ENCODE data around the gene SERINC4. TPM values are rescaled to one million over a fixed set of nuclear protein-coding genes. Genes with fewer than 3 reads are reported as not detected.
"Not testable (repeated sequence)": the region's sequence is repeated elsewhere in the genome, so short reads cannot be mapped to it uniquely, and the experiment has no call there.

SERINC4 gene
- not detected in 2 replicates for total RNA-seq (2014; rRNA removed; shearing (Covaris generic))

DNA sequence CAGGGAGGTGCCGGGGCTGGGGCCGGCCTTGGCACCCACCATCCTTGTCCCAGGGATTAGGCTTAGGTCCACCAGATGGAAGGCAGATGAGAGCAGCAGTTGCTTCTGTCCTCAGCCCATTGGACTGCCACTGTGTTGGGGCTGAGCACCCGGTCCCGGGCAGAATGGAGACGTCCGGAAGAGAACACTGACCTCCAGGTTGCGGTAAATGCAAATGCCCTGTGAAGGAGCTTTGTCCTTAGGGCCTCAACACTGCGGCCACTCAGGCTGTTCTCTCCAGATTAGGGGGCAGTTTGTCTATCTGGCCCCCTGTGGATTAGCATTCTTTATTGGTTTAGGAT is at the start of gene SERINC4:
SERINC4 (minus strand) TSS at position 276 of the 341 bp plus-strand sequence; CDS start at position 42, 234 bp downstream.
- DNase-seq (ENCODE audit: low read depth) = no peak

- DNase-seq (ENCODE audit: low read depth) = no peak
Observed at GRCh38 chr15:43845421-43845820, 45.4 kb upstream of the SERINC4 start.

GRCh38 chr15:43832485-43832884 is 32.5 kb upstream of the SERINC4 start:
- DNase-seq (ENCODE audit: low read depth) = not testable (repeated sequence)

DNA sequence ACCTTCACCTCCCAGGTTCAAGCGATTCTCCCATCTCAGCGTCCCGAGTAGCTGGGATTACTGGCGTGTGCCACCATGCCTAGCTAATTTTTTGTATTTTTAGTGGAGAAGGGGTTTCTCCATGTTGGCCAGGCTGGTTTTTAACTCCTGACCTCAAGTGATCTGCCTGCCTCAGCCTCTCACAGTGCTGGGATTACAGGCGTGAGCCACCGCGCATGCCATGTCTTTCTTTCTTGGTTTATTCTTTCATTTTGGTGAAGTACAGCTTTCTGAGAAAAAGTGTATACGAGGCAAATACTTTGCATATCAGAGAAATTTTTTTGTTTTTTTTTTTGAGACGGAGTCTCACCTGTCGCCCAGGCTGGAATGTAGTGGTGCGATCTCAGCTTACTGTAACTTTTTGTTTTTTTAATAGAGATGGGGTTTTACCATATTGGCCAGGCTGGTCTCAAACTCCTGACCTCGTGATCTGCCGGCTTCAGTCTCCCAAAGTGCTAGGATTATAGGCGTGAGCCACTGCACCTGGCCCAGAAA is 31.6 kb upstream of the SERINC4 start:
- DNase-seq (ENCODE audit: low read depth) = not testable (repeated sequence)

GRCh38 chr15:43830691-43831275 is 30.8 kb upstream of the SERINC4 start:
- not testable (repeated sequence) for DNase-seq (ENCODE audit: low read depth)

DNA sequence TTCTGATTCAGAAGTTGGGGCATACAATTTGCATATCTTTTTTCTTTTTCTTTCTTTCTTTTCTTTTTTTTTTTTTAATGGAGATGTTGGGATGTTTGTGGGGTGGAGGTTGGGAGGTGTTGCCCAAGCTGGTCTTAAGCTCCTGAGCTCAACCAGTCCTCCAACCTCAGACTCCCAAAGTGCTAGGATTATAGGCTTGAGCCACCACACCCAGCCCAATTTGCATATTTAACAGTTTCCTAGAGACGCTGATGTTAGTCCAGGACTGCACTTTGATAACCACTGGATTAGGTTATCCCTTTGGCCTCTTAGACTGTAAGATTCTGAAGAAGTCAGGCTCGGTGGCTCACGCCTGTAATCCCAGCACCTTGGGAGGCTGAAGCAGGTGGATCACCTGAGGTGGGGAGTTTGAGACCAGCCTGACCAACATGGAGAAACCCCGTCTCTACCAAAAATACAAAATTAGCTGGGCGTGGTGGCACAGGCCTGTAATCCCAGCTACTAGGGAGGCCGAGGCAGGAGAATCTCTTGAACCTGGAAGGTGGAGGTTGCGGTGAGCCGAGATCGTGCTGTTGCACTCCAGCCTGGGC is 30.0 kb upstream of the SERINC4 start:
- DNase-seq (ENCODE audit: low read depth) = not testable (repeated sequence)

DNA sequence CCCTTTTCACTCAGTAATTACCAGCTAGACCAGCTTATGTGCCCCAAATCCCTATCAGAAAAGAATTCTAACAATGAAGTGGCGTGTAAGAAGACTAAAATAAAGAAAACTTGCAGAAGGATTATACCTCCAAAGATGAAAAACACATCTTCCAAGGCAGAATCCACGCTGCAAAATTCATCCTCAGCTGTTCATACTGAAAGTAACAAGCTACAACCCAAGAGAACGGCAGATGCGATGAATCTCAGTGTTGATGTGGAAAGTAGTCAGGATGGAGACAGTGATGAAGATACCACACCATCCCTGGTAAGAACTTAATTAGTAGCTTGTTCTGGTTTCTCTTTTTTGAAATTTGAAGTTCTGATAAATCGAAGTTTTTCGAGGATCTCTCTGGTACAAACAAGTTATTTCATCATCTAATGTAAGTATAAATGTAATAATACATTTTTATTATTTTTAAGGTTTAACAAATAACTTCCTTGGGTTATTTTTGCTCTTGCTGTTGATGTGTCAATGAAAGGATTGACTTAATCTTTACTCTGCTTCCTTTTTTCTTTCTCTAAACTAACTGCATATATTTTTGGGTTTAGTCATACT is 28.1 kb upstream of the SERINC4 start:
- peak; percentile 28 for DNase-seq (ENCODE audit: low read depth)

DNA sequence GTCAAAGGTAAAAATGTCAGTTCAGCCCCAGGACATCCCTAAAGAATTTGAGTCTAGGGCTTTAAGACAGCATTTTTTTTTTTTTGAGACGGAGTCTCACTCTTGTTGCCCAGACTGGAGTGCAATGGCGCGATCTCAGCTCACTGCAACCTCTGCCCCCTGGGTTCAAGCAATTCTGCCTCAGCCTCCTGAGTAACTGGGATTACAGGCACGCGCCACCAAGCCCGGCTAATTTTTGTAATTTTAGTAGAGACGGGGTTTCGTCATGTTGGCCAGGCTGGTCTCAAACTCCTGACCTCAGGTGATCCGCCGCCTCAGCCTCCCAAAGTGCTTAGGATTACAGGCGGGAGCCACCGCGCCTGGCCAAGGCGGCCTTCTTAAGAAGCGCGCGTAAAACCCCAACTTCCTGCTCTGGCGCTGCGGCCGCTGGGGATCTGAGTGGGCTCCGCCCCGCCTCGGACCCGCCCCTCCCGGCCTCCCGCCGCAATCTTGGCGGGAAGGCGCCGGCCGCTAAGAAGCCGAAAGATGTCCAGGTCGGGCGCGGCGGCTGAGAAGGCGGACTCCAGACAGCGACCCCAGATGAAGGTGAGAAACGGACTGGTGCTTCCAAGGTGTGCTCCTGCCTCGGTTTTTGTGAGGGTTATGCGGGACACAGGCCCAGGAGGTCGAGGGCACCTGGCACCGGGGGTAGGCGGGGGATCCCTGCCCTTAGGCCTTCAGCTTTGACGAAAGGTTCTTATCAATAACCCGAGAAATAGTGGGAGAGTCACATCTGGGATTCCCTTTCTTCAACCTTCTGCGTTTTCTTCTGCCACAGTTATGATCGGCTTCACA is 26.7 kb upstream of the SERINC4 start, which contains the start of gene WDR76:
WDR76 (plus strand) TSS at position 495 of the 834 bp plus-strand sequence; CDS start at position 526, 31 bp downstream.
- peak; percentile 88 for DNase-seq (ENCODE audit: low read depth)

- DNase-seq (ENCODE audit: low read depth) = no peak
Observed at GRCh38 chr15:43826029-43826507, 26.0 kb upstream of the SERINC4 start.

- not testable (repeated sequence) for DNase-seq (ENCODE audit: low read depth)
Observed at GRCh38 chr15:43825305-43825704, 25.3 kb upstream of the SERINC4 start.

DNA sequence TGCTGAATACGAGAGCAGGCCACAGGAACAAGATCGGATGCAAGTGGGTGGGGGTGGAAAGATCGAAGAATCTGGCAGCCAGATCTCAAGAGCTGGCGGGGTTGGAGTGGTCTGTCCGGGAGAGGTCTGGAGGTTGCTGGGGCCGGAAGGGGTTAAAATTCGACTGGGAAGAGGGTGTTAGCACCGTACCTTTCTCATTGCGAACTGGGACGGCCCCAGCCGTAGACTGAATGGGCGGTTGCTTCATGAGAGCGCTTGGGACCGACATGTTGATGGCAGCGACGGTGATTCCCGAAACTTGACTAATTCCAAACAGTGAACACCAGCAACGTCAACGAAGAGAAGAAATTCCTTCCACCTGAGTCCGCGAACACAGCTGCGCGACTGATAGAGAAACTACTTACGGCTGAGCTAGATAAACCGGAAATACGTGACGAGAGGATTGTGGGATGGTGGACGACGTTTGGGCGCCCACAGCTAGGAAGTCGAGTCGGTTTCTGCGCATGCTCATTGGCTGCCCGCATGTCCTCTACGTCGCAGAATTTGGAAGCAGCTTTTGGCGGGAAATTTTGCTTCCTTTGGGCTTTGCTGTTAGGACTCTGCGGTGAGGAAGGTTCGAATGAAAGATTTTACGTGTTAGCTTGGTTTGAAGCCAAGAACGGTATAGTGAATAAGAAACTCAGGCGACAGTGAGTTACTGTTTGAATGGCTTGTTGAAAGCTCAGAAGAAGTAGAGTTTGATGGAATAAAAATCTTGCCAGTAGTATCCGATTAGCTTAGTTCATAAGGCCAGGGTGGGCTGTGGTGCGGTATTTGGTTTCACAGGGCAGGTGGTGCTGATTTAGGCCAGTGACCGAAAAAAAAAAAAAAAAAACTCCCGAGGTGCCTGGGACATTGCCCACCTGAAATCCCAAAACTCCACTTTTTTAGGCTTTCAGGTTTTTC is 24.6 kb upstream of the SERINC4 start, which contains the start of gene MFAP1:
MFAP1 (minus strand) TSS at position 389 of the 945 bp plus-strand sequence; CDS start at position 268, 121 bp downstream.
- DNase-seq (ENCODE audit: low read depth) = peak; percentile 97

DNA sequence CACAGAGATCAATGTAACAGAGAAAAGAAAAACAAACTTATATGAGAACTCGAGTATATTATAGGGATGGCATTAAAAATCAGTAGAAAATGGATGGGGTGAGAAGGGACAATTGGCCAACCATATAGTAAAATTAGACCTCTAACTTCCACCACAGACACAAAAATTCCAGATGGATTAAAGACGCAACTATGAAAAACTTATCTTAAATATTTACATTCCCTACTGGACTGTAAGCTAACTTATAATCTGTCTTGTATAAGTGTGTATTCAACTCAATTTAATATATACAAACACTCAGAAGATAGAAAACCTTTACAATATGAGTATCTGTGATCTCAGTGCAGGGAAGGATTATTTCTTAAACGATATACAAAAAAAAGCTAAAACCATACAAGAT is 21.5 kb upstream of the SERINC4 start:
- no peak for DNase-seq (ENCODE audit: low read depth)

DNA sequence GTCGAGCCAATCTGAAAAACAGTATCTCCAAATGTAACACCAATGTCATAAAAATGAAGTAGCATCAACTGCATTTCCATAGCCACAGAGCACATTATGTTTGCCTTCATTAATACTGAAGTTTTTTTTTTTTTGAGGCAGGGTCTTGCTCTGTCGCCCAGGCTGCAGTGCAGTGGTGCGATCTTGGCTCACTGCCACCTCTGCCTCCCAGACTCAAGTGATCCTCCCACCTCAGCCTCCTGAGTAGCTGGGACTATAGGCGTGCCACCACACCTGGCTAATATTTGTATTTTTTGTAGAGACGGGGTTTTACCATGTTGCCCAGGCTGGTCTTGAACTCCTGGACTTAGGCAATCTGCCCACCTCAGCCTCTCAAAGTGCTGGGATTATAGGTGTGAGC is 15.0 kb upstream of the SERINC4 start:
- not testable (repeated sequence) for DNase-seq (ENCODE audit: low read depth)

DNA sequence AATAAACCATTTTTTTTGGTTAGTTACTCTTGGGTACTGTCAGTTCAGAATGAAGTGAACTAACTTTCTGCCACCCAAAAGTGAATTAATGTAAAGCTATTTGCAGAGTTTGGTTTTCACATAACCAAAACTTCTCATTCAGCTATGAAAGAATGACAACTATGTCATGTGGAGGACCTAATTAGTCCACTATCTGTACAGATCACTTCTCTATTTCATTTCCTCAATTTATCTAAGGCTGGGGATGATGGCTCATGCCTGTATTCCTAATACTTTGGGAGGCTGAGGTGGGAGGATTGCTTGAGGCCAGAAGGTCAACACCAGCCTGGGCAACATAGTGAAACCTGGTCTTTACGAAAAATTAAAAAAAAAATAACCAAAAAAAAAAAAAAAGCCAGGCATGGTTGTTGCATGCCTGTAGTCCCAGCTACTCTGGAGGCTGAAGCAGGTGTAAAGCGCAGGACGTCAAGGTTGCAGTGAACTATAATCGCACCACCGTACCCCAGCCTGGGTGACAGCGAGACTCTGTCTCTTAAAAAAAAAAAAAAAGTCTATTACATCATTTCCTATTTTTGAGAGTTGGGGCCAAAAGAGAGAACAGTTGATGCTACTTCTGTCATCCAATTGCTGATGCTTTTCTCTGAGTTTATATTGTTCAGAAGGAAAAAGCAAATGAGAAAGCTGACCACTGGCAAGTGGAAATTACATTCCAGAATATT is 9.1 kb upstream of the SERINC4 start:
- no peak for DNase-seq (ENCODE audit: low read depth)

GRCh38 chr15:43808435-43808950 is 8.5 kb upstream of the SERINC4 start:
- DNase-seq (ENCODE audit: low read depth) = no peak

- DNase-seq (ENCODE audit: low read depth) = not testable (repeated sequence)
Observed at GRCh38 chr15:43802676-43803075, 2.7 kb upstream of the SERINC4 start.

GRCh38 chr15:43800286-43801141 is 494 bp upstream of the SERINC4 start, which contains the start of gene HYPK:
TSS of gene HYPK (plus strand) at chr15:43800599. CDS start at chr15:43800623, 24 bp downstream.
- peak; percentile 86 for DNase-seq (ENCODE audit: low read depth)

DNA sequence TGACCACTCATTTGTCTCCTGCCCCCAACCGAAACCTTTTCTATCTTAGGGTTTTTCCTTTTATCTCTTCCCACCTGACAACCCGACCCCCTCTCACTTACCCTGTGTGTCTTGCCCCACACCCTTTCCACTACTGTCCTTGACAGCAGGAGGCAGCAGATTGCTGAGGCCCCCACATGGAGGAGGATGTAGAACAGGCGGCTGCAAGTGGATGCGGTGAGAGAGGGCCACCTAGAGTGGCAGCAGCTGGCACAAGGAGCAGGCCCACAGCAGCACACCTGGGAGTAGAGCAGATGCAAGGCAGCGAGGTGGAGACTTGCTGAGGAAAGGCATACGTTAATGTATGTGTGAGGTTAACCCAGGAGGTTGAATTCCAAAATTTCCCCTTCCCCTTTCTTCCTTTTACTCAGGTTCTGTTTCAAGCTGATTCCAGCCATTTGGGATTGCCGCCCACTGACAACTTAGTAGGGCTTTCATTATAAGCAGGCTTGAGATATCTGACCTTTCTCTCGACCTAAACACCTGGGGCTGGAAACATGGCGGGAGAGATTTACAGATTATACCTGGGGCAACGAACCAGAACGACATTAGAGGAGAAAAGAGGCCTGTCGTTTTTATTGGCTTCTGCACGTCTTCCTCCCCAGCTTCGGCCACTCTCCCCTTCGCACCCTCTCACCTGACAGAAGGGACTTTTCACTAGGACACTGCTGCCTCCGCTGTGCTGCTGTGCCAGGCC is 643 bp downstream of the SERINC4 start:
- no peak for DNase-seq (ENCODE audit: low read depth)
